ENCODE data around the gene ACTL9.

GRCh38 chr19:8722032-8722431 is 23.4 kb upstream of the ACTL9 start:
- TF ChIP-seq CTCF (IDR thresholded peaks at IDR 0.05; ENCODE audit: insufficient read depth, low read depth, low read length) (no peak), EZH2 (IDR thresholded peaks at IDR 0.05; ENCODE audit: insufficient read depth, low read length) (no peak)
